WERI-Rb-1 (cell line): Measurements from ENCODE around the gene LIPA.

Experiments
- DNase-seq: peaks from one replicate; pipeline ENCODE4 v3.0.0-alpha.2; 2020
- H3K27ac ChIP-seq: fragments of 250-450 bp; sonication (Bioruptor Pico); 2 replicates; pipeline ENCODE4 v1.5.1; 2020; ENCODE audit warnings: mild to moderate bottlenecking, moderate library complexity
- H3K27me3 ChIP-seq: fragments of 250-450 bp; sonication (Bioruptor Pico); 2 replicates; pipeline ENCODE4 v1.5.1; 2021; ENCODE audit warnings: mild to moderate bottlenecking, low read depth, moderate library complexity; ENCODE audit not compliant: insufficient read depth, severe bottlenecking
- H3K36me3 ChIP-seq: fragments of 250-450 bp; sonication (Bioruptor Pico); 2 replicates; pipeline ENCODE4 v1.5.1; 2020; ENCODE audit warnings: mild to moderate bottlenecking, moderate library complexity
- H3K4me3 ChIP-seq: 2 replicates; pipeline ENCODE4 v1.5.1; 2011; ENCODE audit warnings: low read depth, mild to moderate bottlenecking, control low read depth, low read length
- H3K9me3 ChIP-seq: fragments of 250-450 bp; sonication (Bioruptor Pico); 2 replicates; pipeline ENCODE4 v1.5.1; 2021; ENCODE audit warnings: mild to moderate bottlenecking, moderate library complexity; ENCODE audit not compliant: severe bottlenecking
- CTCF ChIP-seq: IDR thresholded peaks from 2 replicates; pipeline ENCODE4 v1.5.1; 2011; ENCODE audit warnings: low read depth, mild to moderate bottlenecking, control low read depth, inconsistent platforms, low read length

Gene LIPA

GRCh38 chr10:89241486-89242344, 9.9 kb downstream of the LIPA start:
- no peaks in the 10 kb centered on the region for H3K9me3 ChIP-seq
- H3K27ac ChIP-seq = 0 out of 2 replicates have a peak overlapping the region, but pooled peaks have one; percentile 7
- no peak overlapping the region for H3K4me3 ChIP-seq
- H3K36me3 ChIP-seq = no peaks in the 10 kb centered on the region
- no peaks in the 10 kb centered on the region for H3K27me3 ChIP-seq
- DNase-seq = no peak
- TF ChIP-seq CTCF = no peak

- no peaks in the 10 kb centered on the region for H3K27me3 ChIP-seq
- no peaks in the 10 kb centered on the region for H3K9me3 ChIP-seq
- no peak overlapping the region for H3K4me3 ChIP-seq
- H3K27ac ChIP-seq = no peak overlapping the region
- no peak for DNase-seq
- no peak for TF ChIP-seq CTCF
- no peaks in the 10 kb centered on the region for H3K36me3 ChIP-seq
Measured at GRCh38 chr10:89241026-89241425, 10.5 kb downstream of the LIPA start.

- Histone ChIP-seq H3K4me3 (no peak overlapping the region), H3K27me3 (no peaks in the 10 kb centered on the region), H3K36me3 (no peaks in the 10 kb centered on the region), H3K27ac (no peak overlapping the region), H3K9me3 (no peaks in the 10 kb centered on the region)
- DNase-seq = no peak
- no peak for TF ChIP-seq CTCF
Measured at GRCh38 chr10:89240519-89240918, 11.1 kb downstream of the LIPA start.

- no peaks in the 10 kb centered on the region for H3K36me3 ChIP-seq
- H3K9me3 ChIP-seq = no peaks in the 10 kb centered on the region
- DNase-seq = no peak
- H3K27ac ChIP-seq = no peak overlapping the region
- TF ChIP-seq CTCF = peak; percentile 13; the same call in 1 of the 2 replicates
- no peaks in the 10 kb centered on the region for H3K27me3 ChIP-seq
- no peak overlapping the region for H3K4me3 ChIP-seq
Measured at GRCh38 chr10:89238956-89239644, 12.5 kb downstream of the LIPA start.

GRCh38 chr10:89237849-89238248, 13.7 kb downstream of the LIPA start:
- TF ChIP-seq CTCF = no peak
- DNase-seq = no peak
- H3K9me3 ChIP-seq = no peaks in the 10 kb centered on the region

More at GRCh38 chr10:89237849-89238248, 13.7 kb downstream of the LIPA start:
- H3K4me3 ChIP-seq = no peak overlapping the region
- H3K27me3 ChIP-seq = no peaks in the 10 kb centered on the region
- no peaks in the 10 kb centered on the region for H3K36me3 ChIP-seq
- no peak overlapping the region for H3K27ac ChIP-seq
